RWPE2 (cell line): ENCODE measurements around the gene MGAT4D.

Source experiments
- ATAC-seq: fragments of 200-7000 bp; cut with Tn5 transposase; 3 replicates; pipeline ENCODE4 v1.9.1; 2021; ENCODE audit warnings: low read depth
- DNase-seq: peaks from one replicate; pipeline ENCODE4 v3.0.0-alpha.2; 2020; ENCODE audit warnings: low spot score
- H3K27ac ChIP-seq: fragments of 450-650 bp; 2 replicates; pipeline ENCODE4 v1.5.1; 2017; ENCODE audit warnings: mild to moderate bottlenecking; ENCODE audit not compliant: poor library complexity, severe bottlenecking
- H3K27me3 ChIP-seq: fragments of 250-450 bp; sonication (Bioruptor Pico); 2 replicates; pipeline ENCODE4 v1.5.1; 2021; ENCODE audit warnings: mild to moderate bottlenecking, moderate library complexity; ENCODE audit not compliant: insufficient read depth, poor library complexity, severe bottlenecking
- H3K36me3 ChIP-seq: fragments of 250-450 bp; sonication (Bioruptor Pico); 2 replicates; pipeline ENCODE4 v1.5.1; 2020; ENCODE audit warnings: low read depth, mild to moderate bottlenecking, moderate library complexity
- H3K4me1 ChIP-seq: fragments of 250-450 bp; sonication (Bioruptor Pico); 2 replicates; pipeline ENCODE4 v1.5.1; 2021; ENCODE audit warnings: mild to moderate bottlenecking, moderate library complexity; ENCODE audit not compliant: insufficient read depth, poor library complexity, severe bottlenecking
- H3K4me3 ChIP-seq: fragments of 250-450 bp; sonication (Bioruptor Pico); 2 replicates; pipeline ENCODE4 v1.5.1; 2021; ENCODE audit warnings: mild to moderate bottlenecking, moderate library complexity; ENCODE audit not compliant: severe bottlenecking
- H3K9me3 ChIP-seq: fragments of 250-450 bp; sonication (Bioruptor Pico); 2 replicates; pipeline ENCODE4 v1.5.1; 2021; ENCODE audit warnings: mild to moderate bottlenecking, moderate library complexity; ENCODE audit not compliant: severe bottlenecking
- CTCF ChIP-seq: fragments of 450-650 bp; IDR thresholded peaks from one replicate; pipeline ENCODE4 v1.5.1; 2017; ENCODE audit warnings: mild to moderate bottlenecking, moderate library complexity; ENCODE audit not compliant: poor library complexity, severe bottlenecking

Gene MGAT4D

DNA sequence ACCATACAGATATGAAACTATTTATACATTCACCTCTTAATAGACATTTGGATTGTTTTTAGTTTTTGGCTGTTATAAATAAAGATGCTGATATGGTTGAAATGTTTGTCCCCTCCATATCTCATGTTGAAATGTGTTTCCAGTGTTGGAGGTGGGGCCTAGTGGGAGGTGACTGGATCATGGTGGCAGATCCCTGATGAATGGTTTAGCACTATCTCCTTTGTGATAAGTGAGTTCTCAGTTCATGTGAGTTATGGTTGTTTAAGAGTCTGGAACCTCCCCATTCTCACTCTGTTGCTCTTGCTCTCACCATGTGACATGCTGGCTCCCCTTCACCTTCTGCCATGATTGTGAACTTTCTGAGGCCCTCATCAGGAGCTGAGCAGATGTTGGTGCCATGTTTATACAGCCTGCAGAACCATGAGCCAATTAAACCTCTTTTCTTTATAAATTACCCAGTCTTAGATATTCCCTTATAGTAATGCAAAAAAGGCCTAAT lies 58.4 kb downstream of the MGAT4D start:
- DNase-seq (no peak), ATAC-seq (no peak)
- no peaks in the 10 kb centered on the region for H3K36me3 ChIP-seq
- no peak overlapping the region for H3K27ac ChIP-seq
- TF ChIP-seq CTCF, result no peak
- peaks cover 7% of the 10 kb centered on the region for H3K27me3 ChIP-seq
- H3K4me3 ChIP-seq, result no peak overlapping the region
- H3K4me1 ChIP-seq, result no peaks in the 10 kb centered on the region
- H3K9me3 ChIP-seq, result no peaks in the 10 kb centered on the region

GRCh38 chr4:140427919-140428471 lies 70.1 kb downstream of the MGAT4D start:
- no peak for DNase-seq
- ATAC-seq, result peak; percentile 10; the same call in 1 of the 3 replicates
- H3K27me3 ChIP-seq, result no peaks in the 10 kb centered on the region
- peak; percentile 26 for TF ChIP-seq CTCF
- peak overlapping the region; percentile 40 for H3K4me3 ChIP-seq
- no peaks in the 10 kb centered on the region for H3K36me3 ChIP-seq
- no peak overlapping the region for H3K27ac ChIP-seq
- H3K4me1 ChIP-seq, result peaks cover 6% of the 10 kb centered on the region
- no peaks in the 10 kb centered on the region for H3K9me3 ChIP-seq

GRCh38 chr4:140427106-140427918 lies 70.8 kb downstream of the MGAT4D start, which contains the start of gene CLGN:
Gene CLGN, minus strand, starts transcription at chr4:140427648. Its CDS starts 14,570 bp downstream, at chr4:140413078.
- DNase-seq, result peak; percentile 65
- peaks cover 8% of the 10 kb centered on the region for H3K4me1 ChIP-seq
- H3K9me3 ChIP-seq, result no peaks in the 10 kb centered on the region
- peak within 1 kb of the TSS; percentile 40 for H3K4me3 ChIP-seq
- TF ChIP-seq CTCF, result peak; percentile 63
- ATAC-seq, result peak; percentile 79
- H3K36me3 ChIP-seq, result no peaks in the 10 kb centered on the region
- H3K27ac ChIP-seq, result no peak within 1 kb of the TSS
- no peaks in the 10 kb centered on the region for H3K27me3 ChIP-seq

DNA sequence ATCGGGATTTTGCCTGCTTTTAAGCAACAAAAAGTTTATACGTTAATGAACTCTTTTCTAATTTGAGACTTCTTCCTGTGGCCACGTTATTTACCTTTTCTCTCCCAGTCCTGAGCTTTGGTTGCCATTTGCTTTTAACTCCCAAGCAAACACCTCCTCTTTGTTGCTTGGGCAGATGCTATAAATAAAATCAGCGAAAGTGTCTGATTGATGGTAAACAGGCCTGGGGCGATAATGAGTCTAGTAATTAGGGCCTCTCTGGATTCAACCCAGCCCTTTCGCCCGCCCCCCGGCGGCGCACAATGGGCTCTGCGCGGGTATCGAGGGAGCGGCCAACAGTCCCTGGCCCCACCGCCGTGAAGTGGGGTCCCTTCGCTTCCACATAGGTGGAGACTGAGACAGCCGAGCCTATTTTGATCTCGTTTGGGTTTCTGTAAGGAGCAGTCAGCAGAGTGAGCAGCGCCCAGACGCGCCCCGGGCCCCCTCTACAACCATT lies 71.4 kb downstream of the MGAT4D start:
- DNase-seq, result no peak
- Histone ChIP-seq H3K4me3 (peak overlapping the region; percentile 40), H3K4me1 (peaks cover 8% of the 10 kb centered on the region), H3K36me3 (no peaks in the 10 kb centered on the region), H3K9me3 (no peaks in the 10 kb centered on the region), H3K27ac (no peak overlapping the region), H3K27me3 (no peaks in the 10 kb centered on the region)
- TF ChIP-seq CTCF, result no peak
- ATAC-seq, result no peak
